A549 (cell line): ENCODE results near the gene BCAS3.

Experiments used
- ATOH8 ChIP-seq: fragments of 250-450 bp; sonication (Bioruptor Pico); IDR thresholded peaks from 2 replicates; pipeline ENCODE4 v1.5.0; 2020; ENCODE audit warnings: low read depth, mild to moderate bottlenecking, moderate library complexity
- EHMT2 ChIP-seq: fragments of 200-600 bp; sonication (generic); IDR thresholded peaks from 2 replicates; pipeline ENCODE4 v1.6.1; 2016; ENCODE audit warnings: antibody characterized with exemption, low read depth, mild to moderate bottlenecking, moderate library complexity
- JUN ChIP-seq, 2 experiments: fragments of >200 bp; sonication (Bioruptor Twin); formaldehyde crosslinking; IDR thresholded peaks; 2 replicates in 1 of 2; 3 replicates in 1 of 2; pipeline ENCODE4 v1.6.1; 2016 to 2017
- RNF2 ChIP-seq: fragments of 200-600 bp; sonication (generic); IDR thresholded peaks from 2 replicates; pipeline ENCODE4 v1.6.1; 2016; ENCODE audit warnings: low read depth, mild to moderate bottlenecking, antibody characterized with exemption, moderate library complexity, borderline replicate concordance

DNA sequence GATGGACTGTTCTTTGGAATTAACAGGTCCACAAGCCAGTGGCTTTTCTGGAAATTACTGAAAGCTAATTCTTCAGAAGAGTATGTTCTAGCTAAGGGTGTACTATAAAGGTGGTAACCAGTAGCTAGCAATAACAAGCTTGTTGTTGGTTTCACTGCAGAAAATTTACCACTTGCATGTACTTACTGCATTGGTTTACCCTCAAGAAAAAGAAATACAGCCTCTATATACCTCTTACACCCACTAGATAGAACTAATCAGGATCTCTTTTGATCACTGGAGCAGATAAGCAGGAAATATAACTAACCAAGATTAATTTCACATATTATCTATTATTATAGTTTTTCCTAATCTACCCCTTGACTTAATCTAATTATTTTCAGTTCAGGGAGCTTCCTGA, 537.1 kb downstream of the BCAS3 start:
- TF ChIP-seq RNF2, result no peak
- TF ChIP-seq EHMT2, result no peak
- no peak for TF ChIP-seq JUN (IDR thresholded peaks at IDR 0.05)
- no peak for TF ChIP-seq ATOH8 (CRISPR knock-in tag)
